Gastroesophageal sphincter (tissue), 3 donors: ENCODE measurements around the gene CAMK1D.
A peak's percentile ranks its signal among the peaks of the same experiment; 100 is the strongest.

Experiments used
- CTCF ChIP-seq, 4 experiments: fragments of 200-600 bp in 2 of 4; fragments of 450-650 bp in 2 of 4; sonication (generic) in 1 of 4; IDR thresholded peaks; one replicate each; pipeline ENCODE4 v1.5.1; 2017 to 2019; ENCODE audit warnings: antibody characterized with exemption in 4 of 4, mild to moderate bottlenecking in 2 of 4, moderate library complexity in 2 of 4
- POLR2A ChIP-seq, 2 donors: fragments of 450-650 bp; IDR thresholded peaks; one replicate each; pipeline ENCODE4 v1.6.1; 2017; ENCODE audit warnings: antibody characterized with exemption in 2 of 2, mild to moderate bottlenecking in 2 of 2, moderate library complexity in 1 of 2
- POLR2AphosphoS5 ChIP-seq: sonication (generic); formaldehyde crosslinking; IDR thresholded peaks from one replicate; pipeline ENCODE4 v1.6.1; 2017; ENCODE audit warnings: antibody characterized with exemption

- TF ChIP-seq POLR2AphosphoS5 (peak; percentile 24), POLR2A (IDR thresholded peaks at IDR 0.05) (no peak), CTCF (IDR thresholded peaks at IDR 0.05) (no peak)
These were observed 349.9 kb downstream of the CAMK1D start for GRCh38 chr10:12699258-12699700.
